SK-MEL-5 (cell line): Measurements from ENCODE around the gene SETD1A. TPM values are rescaled to one million over a fixed set of nuclear protein-coding genes. Genes with fewer than 3 reads are reported as not detected.

Source experiments
- DNase-seq: peaks from one replicate; pipeline ENCODE4 v3.0.0-alpha.2; 2016; ENCODE audit warnings: low read depth, low spot score
- in situ Hi-C: cut with HindIII; loops from 2 replicates; pipeline ENCODE4 v1.10.0; 2016; ENCODE audit warnings: low sequenced_read_pairs, high pct_unique_total_duplicates, low pct_unique_long_range_greater_than_20kb
- polyA plus RNA-seq, 2 experiments: library from polyadenylated mRNA; depleted of rRNA; stranded (reverse); fragments of >200 nt; gene quantifications; 2 replicates each; pipeline ENCODE4 v1.2.3, GENCODE V29; 2015
- total RNA-seq: library from RNA; depleted of rRNA; stranded (reverse); fragments of >200 nt; shearing (Covaris generic); gene quantifications from 2 replicates; pipeline ENCODE4 v1.2.3, GENCODE V29; 2014; rRNA removed

Gene SETD1A
- 1.8 and 4.0 TPM in 2 replicates for total RNA-seq
- polyA plus RNA-seq (2015; cell fraction: cytosol; rRNA removed), result 15.8 and 20.7 TPM in 2 replicates
- 23.1 and 30.8 TPM in 2 replicates for polyA plus RNA-seq (2015; cell fraction: nucleus; rRNA removed)

DNA sequence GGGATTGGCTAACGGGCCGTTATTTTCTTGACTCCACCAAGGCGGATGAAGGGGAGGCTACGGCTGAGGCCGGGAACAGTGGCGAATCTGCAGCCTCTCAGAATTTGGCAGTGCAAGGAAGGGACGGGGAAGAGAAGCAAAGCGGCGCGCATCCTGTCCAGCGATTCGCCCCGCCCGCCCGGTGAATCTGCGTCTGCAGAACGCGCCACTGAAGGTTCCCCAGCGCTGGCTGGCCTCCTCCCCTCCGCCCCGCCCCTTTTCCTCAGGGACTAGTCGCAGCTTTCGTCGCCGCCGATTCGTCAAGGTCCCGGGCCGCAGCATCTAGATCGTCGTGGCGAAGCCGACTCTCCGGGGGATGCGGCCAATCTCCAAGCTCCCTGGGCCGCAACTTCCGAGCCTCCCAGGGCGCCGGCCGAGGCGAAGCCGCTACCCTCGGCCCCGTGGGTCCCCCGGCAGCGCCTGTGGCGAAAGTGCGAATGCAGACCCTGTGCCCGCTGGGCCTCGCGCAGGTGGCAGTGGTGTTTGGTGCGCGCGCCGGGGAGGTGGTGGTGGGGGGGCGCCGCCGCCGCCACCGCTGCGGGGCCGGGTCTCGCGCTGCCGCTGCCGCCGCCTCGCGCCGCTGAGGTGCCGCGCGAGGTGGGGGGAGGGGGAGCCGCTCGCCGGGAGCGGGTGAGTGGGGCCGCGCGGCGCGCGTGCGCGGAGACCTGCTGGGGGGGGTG is at the start of gene SETD1A:
TSS of gene SETD1A (plus strand) at position 299 of the 719 bp plus-strand sequence. CDS start 978 bp downstream, outside the sequence.
- in situ Hi-C loops, result no loop called here

DNA sequence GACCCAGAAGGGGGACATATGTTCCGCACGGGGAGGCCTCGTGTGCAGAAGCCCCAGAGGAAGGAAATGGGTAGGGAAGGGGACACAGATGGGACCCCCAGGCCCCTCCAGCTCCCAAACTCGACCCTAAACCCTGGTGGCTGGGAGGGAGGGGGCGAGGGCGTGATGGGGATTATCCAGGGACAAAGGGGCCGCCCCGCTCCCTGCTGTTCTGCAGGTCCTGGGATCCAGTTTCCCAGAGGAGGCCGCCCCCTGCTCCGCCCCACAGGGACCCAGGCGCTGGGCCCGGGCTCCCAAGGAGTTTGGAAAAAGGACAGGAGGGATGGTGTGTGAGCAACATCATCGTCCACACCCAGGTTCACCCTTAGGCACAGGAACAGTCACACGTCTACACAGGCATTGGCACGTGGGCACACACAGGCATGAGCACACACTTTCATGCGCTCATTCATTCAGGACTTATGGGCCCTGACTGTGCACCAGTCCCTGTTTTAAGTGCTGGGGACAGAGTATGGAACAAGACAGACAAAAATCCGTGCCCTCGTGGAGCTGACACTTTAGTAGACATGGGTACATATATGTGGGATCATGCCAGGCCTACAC is 47.0 kb upstream of the SETD1A start:
- DNase-seq, result no peak
- in situ Hi-C loops, result no loop called here

More for the DNA sequence above, at the start of gene SETD1A:
- peak; percentile 91 for DNase-seq

DNA sequence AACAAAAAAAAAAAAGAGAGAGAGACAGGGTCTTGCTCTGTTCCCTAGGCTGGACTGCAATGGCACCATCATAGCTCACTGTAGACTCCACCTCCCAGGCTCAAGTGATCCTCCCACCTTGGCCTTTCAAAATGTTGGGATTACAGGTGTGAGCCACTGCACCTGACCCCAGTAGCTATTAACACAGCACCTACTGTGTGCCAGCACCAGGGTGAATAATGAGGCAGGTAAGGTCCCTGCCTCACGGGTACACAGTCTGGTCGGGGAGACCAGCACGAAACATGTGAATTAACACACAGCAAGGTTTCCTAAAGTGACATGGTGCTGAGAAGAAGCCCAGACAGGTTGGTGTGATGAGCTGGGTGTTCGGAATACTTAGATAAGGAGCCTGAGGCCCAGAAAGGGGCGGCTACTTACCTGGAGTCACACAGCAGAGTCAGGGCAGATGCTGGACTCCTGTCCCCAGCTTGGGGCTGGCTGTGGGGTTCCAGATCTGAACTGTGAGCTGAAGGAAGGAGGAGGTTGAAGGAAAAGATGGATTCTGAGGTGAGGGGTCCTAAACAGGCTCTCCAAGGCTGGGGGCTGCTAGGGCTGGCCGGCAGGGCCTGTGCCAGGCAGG is 44.7 kb upstream of the SETD1A start:
- DNase-seq, result no peak
- in situ Hi-C loops, result no loop called here

DNA sequence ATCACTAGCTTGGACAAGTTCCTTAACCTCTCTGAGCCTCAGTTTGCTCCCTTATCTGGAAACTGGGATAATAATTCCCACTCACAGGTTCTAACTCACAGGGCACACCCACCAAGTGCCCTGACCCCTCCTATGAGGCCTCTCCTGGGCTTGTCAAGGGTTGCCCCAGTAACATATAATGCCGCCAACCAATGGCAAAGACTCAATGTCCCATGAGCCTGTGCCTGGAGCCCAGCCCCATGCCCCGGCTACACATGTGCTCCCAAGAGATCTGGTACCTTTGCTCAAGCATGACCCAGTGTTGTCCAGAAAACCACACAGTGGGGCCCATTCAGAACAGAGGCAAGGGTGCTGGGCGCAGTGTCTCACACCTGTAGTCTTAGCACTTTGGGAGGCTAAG is 42.7 kb upstream of the SETD1A start:
- in situ Hi-C loops, result no loop called here
- DNase-seq, result no peak

DNA sequence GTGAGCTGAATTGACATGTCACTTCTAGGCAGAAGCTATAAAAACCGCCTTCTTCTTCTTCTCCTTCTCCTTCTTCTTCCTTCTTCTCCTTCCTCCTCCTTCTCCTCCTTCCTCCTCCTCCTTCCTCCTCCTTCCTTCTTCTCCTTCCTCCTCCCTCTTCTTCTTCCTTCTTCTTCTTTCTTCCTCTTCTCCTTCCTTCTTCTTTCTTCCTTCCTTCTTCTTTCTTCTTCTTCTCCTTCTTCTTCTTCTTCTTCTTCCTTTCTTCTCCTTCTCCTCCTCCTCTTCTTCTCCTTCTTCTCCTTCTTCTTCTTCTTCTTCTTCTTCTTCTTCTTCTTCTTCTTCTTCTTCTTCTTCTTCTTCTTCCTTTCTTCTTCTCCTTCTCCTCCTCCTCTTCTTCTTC is 38.9 kb upstream of the SETD1A start:
- no peak for DNase-seq
- in situ Hi-C loops, result no loop called here

DNA sequence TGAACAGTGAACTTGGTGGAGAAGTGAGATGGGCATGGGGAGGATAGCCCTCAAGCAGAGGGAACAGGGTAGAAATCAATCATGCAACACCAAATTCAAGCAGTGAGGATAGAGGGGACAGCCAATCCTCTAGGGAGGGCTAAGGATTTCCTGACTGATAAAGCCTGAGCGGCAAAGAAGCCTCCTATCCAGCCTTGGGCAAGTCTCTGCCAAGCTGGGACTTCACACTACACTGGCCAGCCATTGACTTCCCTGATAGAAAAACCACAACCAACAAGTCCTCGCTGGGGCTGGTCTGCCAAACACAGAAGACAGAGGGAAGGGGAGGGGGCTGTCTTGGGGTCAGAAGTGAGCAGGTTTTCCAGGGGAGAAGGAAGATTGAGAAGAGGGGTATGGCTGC is 36.7 kb upstream of the SETD1A start:
- in situ Hi-C loops, result no loop called here
- DNase-seq, result no peak

DNA sequence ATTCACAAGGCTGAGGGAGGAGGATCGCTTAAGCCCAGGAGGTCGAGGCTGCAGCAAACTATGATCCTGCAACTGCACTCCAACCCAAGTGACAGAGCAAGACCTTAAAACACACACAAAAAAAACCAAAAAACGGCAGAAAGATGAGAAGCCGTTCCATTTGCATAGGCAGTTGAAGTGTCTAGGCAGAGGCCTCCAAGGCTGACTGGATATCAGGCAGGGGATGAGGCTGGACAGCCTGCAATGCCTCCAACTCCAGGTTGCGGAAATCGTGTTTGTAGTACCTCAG is 36.2 kb upstream of the SETD1A start:
- in situ Hi-C loops, result no loop called here

DNA sequence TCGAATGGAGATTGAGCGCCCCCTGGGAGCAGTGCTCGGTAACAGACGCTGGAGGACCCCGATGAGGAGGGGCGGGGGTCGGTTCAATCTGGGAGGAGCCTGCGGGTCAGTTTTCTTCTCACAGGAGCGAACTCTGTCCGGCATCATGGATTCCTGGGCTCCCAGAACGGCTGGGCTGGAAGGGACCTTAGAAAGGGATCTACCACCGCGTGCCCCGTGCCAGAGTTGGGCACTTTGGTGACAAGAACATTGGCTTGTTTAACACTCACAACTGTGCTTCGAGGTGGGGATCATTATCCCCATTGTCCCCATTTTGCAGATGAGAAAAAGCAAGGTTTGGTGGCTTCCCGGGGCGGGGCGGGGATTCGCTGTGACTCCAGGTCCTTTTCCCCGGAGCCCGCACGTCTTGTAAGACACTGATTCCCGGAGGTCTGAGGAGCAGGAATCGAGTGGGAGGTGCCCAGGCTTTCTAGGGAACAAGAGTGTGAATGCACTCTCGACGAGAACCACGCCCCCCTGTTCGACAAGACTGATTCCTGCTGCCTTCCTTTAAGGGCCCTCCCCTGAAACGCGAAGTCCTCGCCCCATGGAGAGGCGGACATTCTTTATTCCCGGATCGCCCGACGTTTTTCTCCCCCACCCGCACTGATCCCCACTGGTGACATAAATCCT is 35.7 kb upstream of the SETD1A start:
- DNase-seq, result peak; percentile 87
- in situ Hi-C loops, result no loop called here

More for the DNA sequence above, 36.2 kb upstream of the SETD1A start:
- no peak for DNase-seq

DNA sequence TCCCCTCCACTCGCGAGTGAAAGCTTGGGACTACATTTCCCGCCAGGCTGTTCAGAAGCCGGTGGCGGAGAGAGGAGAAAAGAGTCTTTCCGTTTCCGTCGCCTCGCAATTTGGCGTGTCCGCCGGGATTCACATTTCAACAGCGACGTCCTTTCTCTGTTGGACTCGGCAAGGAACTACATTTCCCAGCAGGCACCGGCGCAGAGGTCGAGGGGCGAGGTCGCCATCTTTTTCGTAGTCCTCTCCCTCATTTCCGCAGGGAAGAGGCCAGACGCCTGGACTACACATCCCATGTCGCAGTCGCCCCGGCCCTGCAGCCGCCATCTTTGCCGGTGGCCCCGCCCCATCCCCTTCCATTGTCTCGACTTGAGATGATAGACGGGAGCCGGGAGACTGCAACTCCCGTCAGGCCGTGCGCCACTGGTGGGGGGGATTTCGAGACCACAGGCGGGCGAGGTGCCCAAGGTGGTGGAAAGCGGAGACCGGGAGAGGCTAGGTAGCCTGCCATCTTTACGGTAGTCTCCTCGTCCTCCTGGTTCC is 35.1 kb upstream of the SETD1A start:
- in situ Hi-C loops, result no loop called here
- peak; percentile 99 for DNase-seq

DNA sequence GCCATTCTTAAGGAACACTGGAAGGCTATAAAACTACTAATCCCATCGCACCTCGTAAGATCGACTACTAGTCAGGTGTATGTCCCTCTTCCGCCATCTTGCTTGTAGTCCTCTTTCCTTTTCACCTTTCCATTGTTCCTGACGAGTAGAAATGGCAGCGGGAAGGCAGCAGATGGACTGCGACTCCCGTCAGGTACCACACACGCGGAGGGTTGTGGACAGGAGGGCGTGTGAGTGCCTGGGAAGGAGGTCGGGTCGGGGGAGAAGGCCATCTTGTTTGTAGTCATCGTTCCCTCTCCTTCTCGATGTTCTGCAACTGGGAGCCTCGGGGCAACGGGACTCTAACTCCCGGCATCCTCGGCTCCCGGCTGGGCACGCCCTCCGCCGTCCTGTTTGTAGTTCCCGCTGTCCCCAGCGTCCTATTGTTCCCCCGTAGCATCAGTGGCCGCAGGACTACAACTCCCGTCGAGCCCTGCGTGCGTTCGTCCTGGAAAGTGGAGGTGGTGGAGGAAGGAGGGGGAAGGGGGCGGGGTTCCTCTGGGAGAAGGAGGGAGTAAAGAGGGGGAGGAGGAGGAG is 34.5 kb upstream of the SETD1A start:
- in situ Hi-C loops, result no loop called here

DNA sequence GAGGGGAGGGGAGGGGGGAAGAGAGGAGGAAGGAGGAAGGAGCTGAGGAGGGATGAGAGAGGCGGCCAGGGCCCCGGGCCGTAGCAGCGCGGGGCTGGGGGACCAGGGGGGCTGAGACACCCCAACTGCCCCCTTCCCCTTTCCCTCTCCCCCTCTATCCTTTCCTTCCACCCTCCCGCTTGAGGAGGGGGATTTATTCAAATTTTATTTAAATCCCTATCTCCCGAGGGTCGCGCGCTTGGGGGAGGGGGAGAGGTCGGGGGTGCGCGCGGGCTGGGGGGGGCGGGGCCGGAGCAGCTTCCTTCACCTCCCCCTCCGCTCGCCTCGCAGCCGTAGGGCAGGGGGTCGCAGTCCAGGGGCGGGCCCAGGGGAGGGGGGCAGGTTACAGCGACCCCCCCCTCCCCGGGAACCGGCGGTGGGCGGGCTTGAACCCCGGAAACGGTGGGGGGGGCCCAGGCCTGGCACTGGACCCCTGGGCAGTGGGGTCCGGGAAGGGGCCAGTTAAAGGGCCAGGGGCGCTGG is 33.9 kb upstream of the SETD1A start, which contains the start of gene FBXL19:
TSS of gene FBXL19 (plus strand) at position 19 of the 522 bp plus-strand sequence. CDS start 2,183 bp downstream, outside the sequence.
- in situ Hi-C loops, result no loop called here
- no peak for DNase-seq

More for the DNA sequence above, 34.5 kb upstream of the SETD1A start:
- peak; percentile 99 for DNase-seq

DNA sequence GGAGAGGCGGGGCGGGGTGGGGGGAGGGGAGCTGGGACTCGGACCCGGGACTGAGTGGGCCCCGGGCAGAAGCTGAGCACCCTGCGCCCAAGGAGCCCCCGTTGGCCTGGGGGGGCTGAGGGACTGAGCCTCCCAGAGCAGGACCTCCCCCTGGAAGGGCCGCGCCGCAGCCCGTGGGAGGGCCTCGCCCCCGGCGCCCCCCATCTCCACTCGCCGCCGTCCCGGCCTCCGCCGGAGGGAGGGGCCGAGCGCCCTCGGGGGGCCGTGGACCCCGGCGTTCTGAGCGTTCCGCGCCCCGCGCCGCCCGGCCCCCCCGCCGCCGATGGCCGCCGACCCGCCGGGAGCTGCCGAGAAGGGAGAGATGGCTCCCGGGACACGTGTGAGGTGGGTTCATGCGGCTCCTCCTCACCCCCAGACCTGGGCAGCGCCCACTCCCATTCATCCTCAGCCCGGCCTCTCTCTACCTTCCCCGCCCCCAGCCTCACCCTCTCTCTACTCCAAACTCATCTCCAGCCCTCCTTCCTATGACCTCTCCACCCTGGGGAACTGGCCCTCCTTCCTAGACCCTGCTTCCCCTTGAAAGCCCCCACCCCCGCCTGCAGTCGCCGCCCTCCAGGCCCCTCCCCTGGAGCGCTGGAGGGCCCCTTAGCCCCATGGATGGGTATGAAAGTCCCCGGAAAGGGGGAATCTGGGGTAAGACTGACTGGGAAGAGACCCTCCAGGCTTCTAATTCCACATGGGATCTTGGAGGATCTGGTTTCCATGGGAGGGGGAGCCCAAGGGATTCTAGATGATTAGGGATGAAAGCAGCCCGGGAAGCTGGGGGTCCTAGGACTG is 33.3 kb upstream of the SETD1A start:
- no peak for DNase-seq
- in situ Hi-C loops, result no loop called here

DNA sequence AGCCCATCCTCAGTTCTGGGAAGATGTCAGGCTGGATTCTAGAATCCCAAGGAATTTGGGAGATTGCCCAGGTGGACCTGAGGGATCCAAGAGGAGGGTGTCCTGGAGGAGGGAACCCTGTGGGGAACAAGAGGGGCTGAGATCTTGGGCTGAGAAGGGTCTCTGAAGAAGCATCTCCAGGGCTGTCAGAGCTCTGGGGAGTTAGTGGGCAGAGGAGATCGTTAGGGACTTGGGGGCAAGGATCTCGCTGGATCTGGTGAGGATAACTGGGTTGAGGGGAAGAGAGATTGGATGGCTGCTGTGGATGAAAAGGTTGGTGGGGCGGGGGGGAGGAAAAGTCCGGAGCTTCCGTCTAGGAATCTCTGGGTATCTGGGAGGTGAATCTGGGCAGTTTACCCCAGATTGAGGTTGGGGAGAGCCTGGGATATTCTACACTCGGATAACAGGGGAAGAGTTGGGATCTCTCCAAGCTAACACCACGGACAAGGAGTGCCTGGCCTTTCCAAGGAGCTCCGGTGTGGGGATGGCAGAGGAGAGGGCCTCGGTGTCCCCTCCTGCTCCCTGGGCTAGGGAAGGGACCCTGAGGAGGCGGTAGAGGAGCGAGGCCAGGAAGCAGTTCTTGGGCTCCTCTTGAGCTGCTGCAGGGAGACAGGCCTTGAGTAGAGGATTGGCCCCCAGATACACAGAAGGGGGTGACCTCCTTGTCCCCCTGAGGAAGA is 32.5 kb upstream of the SETD1A start:
- in situ Hi-C loops, result no loop called here
- DNase-seq, result no peak

DNA sequence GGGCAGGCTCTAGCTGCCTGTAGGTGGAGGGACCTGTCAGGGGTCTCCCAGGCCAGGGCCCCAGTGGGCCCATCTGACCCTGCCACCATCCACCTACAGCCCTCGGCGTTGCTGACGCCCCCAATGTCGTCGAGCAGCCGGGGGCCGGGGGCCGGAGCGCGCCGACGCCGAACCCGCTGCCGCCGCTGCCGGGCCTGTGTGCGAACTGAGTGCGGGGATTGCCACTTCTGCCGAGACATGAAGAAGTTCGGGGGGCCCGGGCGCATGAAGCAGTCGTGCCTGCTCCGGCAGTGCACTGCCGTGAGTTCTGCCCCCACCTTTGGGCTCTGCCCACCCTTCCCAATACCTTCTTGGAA is 31.9 kb upstream of the SETD1A start:
- DNase-seq, result no peak
- in situ Hi-C loops, result no loop called here

DNA sequence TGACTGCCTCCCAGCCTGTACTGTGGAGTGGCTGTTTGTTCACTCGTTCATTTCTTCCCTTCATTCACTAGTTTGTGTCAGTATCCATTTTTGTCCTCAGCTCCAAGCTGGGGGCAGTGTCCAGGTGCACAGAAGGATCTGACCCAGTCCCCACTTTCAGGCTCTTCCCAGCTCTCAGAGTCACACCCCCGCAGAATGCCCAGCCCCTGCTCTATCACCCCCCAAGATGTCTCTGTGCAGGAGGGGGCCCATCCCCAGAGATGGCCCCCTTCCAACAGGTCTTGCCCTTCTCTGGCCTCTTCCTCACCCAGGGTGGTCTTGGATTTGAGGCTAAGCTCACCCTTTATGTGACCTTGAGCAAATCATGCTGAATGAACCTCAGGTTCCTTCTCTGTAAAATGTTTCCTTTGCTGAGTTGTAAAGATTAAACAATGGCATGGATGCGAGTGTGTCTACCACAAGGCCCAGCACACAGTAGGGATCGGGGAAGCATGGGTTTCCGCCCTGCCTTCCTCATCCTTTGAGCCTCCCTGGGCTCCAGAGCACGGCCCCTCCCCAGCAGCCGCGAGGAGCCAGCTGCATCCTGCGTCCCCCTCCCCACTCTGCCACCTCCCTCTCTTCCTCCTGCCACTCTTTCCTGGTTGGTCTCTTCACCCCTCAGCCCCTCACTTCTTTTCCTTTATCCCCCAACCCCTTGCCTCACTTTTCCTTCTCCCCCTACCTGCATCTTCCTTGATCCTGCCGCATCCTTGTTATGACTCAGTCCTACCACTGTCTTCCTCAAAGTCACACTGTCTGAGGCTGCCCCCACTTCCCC is 31.4 kb upstream of the SETD1A start:
- no peak for DNase-seq
- in situ Hi-C loops, result no loop called here
